Testis (tissue), 3 donors: ENCODE measurements around the gene FYB1. TPM values are rescaled to one million over a fixed set of nuclear protein-coding genes. Genes with fewer than 3 reads are reported as not detected.

Experiments
- DNase-seq: peaks from one replicate; pipeline ENCODE4 v3.0.0-alpha.2; 2019
- H3K27ac ChIP-seq, 2 donors: fragments of 200-600 bp; sonication (generic); one replicate each; pipeline ENCODE4 v1.5.1; 2019
- H3K27me3 ChIP-seq: fragments of 200-600 bp; sonication (generic); one replicate; pipeline ENCODE4 v1.5.1; 2019
- H3K36me3 ChIP-seq: fragments of 200-600 bp; sonication (generic); one replicate; pipeline ENCODE4 v1.5.1; 2017; ENCODE audit warnings: low read depth; ENCODE audit errors: missing control alignments
- H3K4me1 ChIP-seq: fragments of 200-600 bp; sonication (generic); one replicate; pipeline ENCODE4 v1.5.1; 2019
- H3K4me3 ChIP-seq, 2 donors: fragments of 200-600 bp; sonication (generic); one replicate each; pipeline ENCODE4 v1.5.1; 2017 to 2019
- H3K9me3 ChIP-seq: fragments of 200-600 bp; sonication (generic); one replicate; pipeline ENCODE4 v1.5.1; 2017
- CTCF ChIP-seq, 3 experiments: fragments of 450-650 bp in 2 of 3; fragments of 200-600 bp in 1 of 3; sonication (generic) in 1 of 3; IDR thresholded peaks; one replicate each; pipeline ENCODE4 v1.5.1; 2016 to 2019; ENCODE audit warnings: antibody characterized with exemption in 3 of 3, mild to moderate bottlenecking in 2 of 3, moderate library complexity in 1 of 3
- POLR2A ChIP-seq: fragments of 450-650 bp; IDR thresholded peaks from one replicate; pipeline ENCODE4 v1.6.1; 2017; ENCODE audit warnings: antibody characterized with exemption, mild to moderate bottlenecking, moderate library complexity
- WGBS, 2 donors: methylation state at CpG; one replicate each; pipeline ENCODE4 v1.1.5; 2018; 5-methylcytosine and 5-hydroxymethylcytosine counted together
- intact Hi-C: fragments of 100-400 bp; cut with DNase I; formaldehyde crosslinking; loops from one replicate; pipeline ENCODE4 v1.15.1; 2023; ENCODE audit warnings: low total_unique reads
- polyA plus RNA-seq: library from polyadenylated mRNA; stranded (reverse); fragments of 350-450 nt; fragmentation: Illumina TruSeq; extraction: RNeasy Lipid Tissue Mini Kit (QIAGEN cat#74804); gene quantifications from one replicate; pipeline ENCODE4 v1.2.3, GENCODE V29; 2014; ENCODE audit warnings: low read depth, low replicate concordance; ENCODE audit not compliant: insufficient read depth
- total RNA-seq, 2 donors: library from RNA; depleted of rRNA; stranded (reverse); fragments of >200 nt; gene quantifications; one replicate each; pipeline ENCODE4 v1.2.3, GENCODE V29; 2016

FYB1 gene
- total and polyA plus RNA-seq, 3 donors from 2014 or later = 2.5 to 8.6 (median 6.0) TPM

- Histone ChIP-seq H3K4me1 (no peaks in the 10 kb centered on the region), H3K27ac (no peak overlapping the region), H3K9me3 (no peaks in the 10 kb centered on the region), H3K36me3 (no peaks in the 10 kb centered on the region), H3K27me3 (no peaks in the 10 kb centered on the region), H3K4me3 (no peak overlapping the region)
- intact Hi-C loops = no loop called here
- TF ChIP-seq POLR2A = no peak
- TF ChIP-seq CTCF (IDR thresholded peaks at IDR 0.05) = no peak
- no peak for DNase-seq
- 90 to 94% methylated on average over 2 of the region's 2 CpGs for WGBS, 2 donors
Observed at GRCh38 chr5:39137391-39137790, 82.0 kb downstream of the FYB1 start.

- H3K27me3 ChIP-seq = no peaks in the 10 kb centered on the region
- intact Hi-C loops = no loop called here
- WGBS, 2 donors = 87 to 89% methylated on average over 3 of the region's 3 CpGs
- no peaks in the 10 kb centered on the region for H3K4me1 ChIP-seq
- H3K27ac ChIP-seq = no peak overlapping the region
- TF ChIP-seq CTCF (IDR thresholded peaks at IDR 0.05) = no peak
- TF ChIP-seq POLR2A = no peak
- no peak for DNase-seq
- no peaks in the 10 kb centered on the region for H3K36me3 ChIP-seq
- no peak overlapping the region for H3K4me3 ChIP-seq
- H3K9me3 ChIP-seq = no peaks in the 10 kb centered on the region
Observed at GRCh38 chr5:39132792-39133191, 86.6 kb downstream of the FYB1 start.

GRCh38 chr5:39132128-39132447 is 87.3 kb downstream of the FYB1 start:
- 52 to 56% methylated on average over 3 of the region's 3 CpGs for WGBS, 2 donors
- H3K27ac ChIP-seq = no peak overlapping the region

GRCh38 chr5:39131210-39132127 is 87.9 kb downstream of the FYB1 start:
- H3K9me3 ChIP-seq = no peaks in the 10 kb centered on the region
- H3K4me1 ChIP-seq = no peaks in the 10 kb centered on the region
- intact Hi-C loops = no loop called here
- TF ChIP-seq POLR2A (no peak), CTCF (IDR thresholded peaks at IDR 0.05) (no peak)
- no peaks in the 10 kb centered on the region for H3K36me3 ChIP-seq
- no peak overlapping the region for H3K27ac ChIP-seq
- no peak overlapping the region for H3K4me3 ChIP-seq
- WGBS, 2 donors = 68 to 75% methylated on average over 3 of the region's 3 CpGs
- no peak for DNase-seq
- no peaks in the 10 kb centered on the region for H3K27me3 ChIP-seq

More at GRCh38 chr5:39132128-39132447, 87.3 kb downstream of the FYB1 start:
- Histone ChIP-seq H3K9me3 (no peaks in the 10 kb centered on the region), H3K4me1 (no peaks in the 10 kb centered on the region), H3K27me3 (no peaks in the 10 kb centered on the region), H3K36me3 (no peaks in the 10 kb centered on the region), H3K4me3 (no peak overlapping the region)
- no peak for TF ChIP-seq POLR2A
- TF ChIP-seq CTCF (IDR thresholded peaks at IDR 0.05) = no peak
- intact Hi-C loops = no loop called here
- no peak for DNase-seq

GRCh38 chr5:39130716-39131115 is 88.6 kb downstream of the FYB1 start:
- Histone ChIP-seq H3K27me3 (no peaks in the 10 kb centered on the region), H3K4me1 (no peaks in the 10 kb centered on the region), H3K36me3 (no peaks in the 10 kb centered on the region), H3K27ac (no peak overlapping the region), H3K9me3 (no peaks in the 10 kb centered on the region), H3K4me3 (no peak overlapping the region)
- WGBS, 2 donors = 86 to 91% methylated on average over 1 of the region's 1 CpG
- no peak for DNase-seq
- no peak for TF ChIP-seq POLR2A
- TF ChIP-seq CTCF (IDR thresholded peaks at IDR 0.05) = no peak
- intact Hi-C loops = no loop called here
